Glomerular endothelial cell (primary cell): ENCODE measurements around the gene WDPCP. TPM values are rescaled to one million over a fixed set of nuclear protein-coding genes. Genes with fewer than 3 reads are reported as not detected.
"Not testable (repeated sequence)": the region's sequence is repeated elsewhere in the genome, so short reads cannot be mapped to it uniquely, and the experiment has no call there.

Experiments
- DNase-seq: peaks from one replicate; pipeline ENCODE4 v3.0.0-alpha.2; 2011; ENCODE audit warnings: low read depth, low spot score; ENCODE audit errors: extremely low read depth
- total RNA-seq: library from RNA; depleted of rRNA; stranded (reverse); fragments of >200 nt; gene quantifications from 2 replicates; pipeline ENCODE4 v1.2.3, GENCODE V29; 2015

The WDPCP gene, protein sequence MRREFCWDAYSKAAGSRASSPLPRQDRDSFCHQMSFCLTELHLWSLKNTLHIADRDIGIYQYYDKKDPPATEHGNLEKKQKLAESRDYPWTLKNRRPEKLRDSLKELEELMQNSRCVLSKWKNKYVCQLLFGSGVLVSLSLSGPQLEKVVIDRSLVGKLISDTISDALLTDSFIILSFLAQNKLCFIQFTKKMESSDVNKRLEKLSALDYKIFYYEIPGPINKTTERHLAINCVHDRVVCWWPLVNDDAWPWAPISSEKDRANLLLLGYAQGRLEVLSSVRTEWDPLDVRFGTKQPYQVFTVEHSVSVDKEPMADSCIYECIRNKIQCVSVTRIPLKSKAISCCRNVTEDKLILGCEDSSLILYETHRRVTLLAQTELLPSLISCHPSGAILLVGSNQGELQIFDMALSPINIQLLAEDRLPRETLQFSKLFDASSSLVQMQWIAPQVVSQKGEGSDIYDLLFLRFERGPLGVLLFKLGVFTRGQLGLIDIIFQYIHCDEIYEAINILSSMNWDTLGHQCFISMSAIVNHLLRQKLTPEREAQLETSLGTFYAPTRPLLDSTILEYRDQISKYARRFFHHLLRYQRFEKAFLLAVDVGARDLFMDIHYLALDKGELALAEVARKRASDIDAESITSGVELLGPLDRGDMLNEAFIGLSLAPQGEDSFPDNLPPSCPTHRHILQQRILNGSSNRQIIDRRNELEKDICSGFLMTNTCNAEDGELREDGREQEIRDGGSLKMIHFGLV
- total RNA-seq: 4.2 and 7.0 TPM in 2 replicates

GRCh38 chr2:63588385-63589147, at the start of gene WDPCP, which contains the start of gene MDH1:
TSS of gene WDPCP (minus strand) at chr2:63588477. CDS start at chr2:63588271, 206 bp downstream.
TSS of gene MDH1 (plus strand) at chr2:63588963. CDS start at chr2:63589044, 81 bp downstream.
- peak; percentile 98 for DNase-seq

DNA sequence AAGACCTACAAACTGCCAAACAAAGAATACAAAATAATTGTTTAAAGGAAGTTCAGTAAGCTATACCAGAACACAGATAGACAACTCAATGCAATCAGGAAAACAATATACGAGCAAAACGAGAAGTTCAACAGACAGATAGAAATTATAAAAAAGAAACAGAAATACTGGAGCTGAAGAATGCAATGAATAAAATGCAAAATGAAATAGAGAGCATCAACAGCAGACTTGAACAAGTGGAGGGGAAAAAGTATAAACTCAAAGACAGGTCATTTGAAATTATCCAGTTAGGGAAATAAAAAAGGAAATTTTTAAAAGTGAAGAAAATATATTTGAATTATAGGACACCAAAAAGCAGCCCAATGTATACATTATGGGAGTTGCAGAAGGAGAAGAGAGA, 44.1 kb upstream of the WDPCP start:
- no peak for DNase-seq

DNA sequence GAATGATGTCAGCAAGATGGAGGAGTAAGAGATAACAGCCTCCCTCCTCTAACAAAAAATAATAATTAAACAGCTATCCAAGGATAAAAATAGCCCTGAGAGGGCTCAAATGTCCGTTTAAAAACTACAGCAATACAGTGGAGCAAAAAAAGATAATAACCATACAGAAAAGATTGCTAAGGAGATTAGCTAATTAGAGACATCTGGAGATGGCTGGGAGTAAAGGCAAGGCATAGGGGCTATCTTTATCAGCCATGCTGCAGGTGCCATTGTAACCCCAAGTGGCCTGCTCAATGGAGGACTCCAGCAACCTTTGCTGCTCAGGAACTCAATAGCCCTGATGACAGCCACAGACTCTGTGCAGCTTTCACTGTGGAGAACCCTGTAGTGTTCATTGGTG, 43.2 kb upstream of the WDPCP start:
- DNase-seq: no peak

DNA sequence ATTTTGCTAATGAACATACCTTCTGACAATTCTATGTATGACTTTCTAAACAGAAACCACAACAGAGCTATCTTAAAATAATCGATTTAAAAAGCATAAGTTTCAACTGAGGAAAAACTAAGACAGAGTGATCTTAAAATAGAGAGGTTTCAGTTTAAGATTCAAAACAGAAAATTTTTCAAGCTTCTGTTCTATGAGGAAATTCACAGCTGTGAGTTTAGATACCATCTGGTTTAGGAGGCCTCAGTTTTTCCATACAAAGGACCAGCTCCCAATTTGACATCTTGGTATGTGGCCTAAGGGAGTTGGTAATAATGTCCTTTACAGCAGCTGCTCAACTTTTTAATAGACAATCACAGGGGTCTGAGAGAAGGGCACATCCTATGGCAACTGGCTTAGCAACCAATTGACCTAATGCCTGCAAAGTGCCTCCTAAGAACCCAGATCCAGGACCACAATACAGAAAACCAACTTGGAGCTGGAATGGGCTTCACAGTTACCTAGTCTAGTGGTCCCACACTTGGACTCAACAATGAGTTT, 40.2 kb upstream of the WDPCP start:
- DNase-seq: no peak

GRCh38 chr2:63627866-63628265, 39.6 kb upstream of the WDPCP start:
- DNase-seq: no peak

DNA sequence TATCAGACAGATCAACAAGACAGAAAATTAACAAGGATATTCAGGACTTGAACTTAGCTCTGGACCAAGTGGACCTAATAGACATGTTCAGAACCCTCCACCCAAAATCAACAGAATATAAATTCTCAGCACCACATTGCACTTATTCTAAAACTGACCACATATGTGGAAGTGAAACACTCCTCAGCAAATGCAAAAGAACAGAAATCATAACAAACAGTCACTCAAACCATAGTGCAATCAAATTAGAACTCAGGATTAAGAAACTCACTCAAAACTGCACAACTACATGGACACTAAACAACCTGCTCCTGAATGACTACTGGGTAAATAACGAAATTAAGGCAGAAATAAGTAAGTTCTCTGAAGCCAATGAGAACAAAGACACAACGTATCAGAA, 35.5 kb upstream of the WDPCP start:
- not testable (repeated sequence) for DNase-seq

DNA sequence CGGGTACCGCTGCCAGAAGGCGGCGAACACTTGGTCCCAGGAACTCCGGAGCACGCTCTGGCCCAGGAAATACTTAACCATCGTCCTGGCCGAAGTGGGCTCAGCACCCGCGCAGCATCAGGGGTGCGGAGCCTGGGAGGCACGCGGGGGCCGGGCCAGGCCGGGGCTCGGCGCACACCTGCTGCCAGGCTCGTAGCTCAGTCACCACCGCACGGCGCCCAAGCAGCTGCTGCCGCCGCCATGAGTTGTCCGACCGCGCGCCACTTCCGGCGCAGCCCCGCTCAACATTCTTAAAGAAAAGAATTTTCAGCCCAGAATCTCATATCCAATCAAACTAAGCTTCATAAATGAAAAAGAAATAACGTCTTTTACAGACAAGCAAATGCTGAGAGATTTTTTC, 34.5 kb upstream of the WDPCP start:
- no peak for DNase-seq

DNA sequence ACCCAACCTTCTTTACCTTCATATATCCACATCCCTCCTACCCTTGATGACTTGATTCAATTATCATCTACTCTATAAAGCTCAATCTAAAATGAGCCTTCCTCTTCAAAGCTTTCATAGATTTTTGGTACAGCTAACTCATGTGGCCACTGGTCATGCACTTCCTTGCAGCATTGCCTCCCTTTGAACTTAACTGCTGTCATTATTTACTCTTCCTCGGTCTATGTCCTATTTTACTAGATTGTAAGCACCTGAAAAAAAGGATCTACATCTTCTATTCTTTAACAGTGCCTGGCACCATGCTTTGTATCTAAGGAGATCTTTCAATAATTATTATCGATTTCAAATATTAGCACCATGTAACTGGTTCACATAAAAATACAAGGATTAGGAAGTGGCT, 31.1 kb upstream of the WDPCP start:
- no peak for DNase-seq

DNA sequence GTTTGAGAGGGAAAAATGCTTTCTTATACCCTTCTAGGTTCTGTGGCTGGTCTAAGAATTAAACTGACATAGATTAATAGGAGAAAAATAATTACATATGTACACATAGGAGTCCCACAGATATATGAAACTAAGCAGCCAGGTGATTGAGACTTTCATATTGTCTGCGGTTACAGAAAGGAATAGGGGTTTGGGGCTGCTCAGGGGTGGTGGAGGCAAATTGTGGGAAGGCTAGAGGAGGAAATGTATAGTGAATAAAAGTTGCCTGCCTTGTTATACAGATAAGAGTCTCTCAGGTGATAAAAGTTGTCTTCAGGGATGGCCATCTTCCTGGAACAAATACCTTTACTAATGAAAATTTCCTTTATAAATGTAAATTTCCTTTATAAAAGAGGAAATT, 29.1 kb upstream of the WDPCP start:
- no peak for DNase-seq

GRCh38 chr2:63614983-63615945, 27.0 kb upstream of the WDPCP start:
- no peak for DNase-seq

DNA sequence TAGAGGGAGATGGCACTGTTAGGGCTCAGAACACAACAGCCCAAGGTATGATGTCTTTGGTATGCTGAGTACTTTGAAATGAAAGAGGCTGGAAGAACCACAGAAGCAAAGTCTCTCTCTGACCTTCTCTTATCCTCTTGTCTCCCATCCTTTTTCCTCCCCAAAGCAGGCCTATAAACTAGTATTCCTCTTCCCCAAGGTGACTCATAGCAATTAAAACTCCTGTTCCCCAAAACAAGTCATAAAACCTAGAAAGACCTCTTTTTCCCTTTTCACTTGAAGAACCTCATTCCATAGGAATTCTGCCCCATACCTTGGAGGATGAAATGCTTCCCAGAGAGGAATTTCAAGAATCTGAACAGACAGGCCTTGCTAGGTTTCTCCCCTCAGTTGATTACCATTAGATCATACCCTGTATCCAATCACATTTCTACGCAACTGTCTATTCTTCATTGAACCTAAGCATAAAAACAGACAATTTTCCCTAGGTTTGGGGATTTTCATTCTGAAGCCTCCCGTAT, 26.2 kb upstream of the WDPCP start:
- no peak for DNase-seq

DNA sequence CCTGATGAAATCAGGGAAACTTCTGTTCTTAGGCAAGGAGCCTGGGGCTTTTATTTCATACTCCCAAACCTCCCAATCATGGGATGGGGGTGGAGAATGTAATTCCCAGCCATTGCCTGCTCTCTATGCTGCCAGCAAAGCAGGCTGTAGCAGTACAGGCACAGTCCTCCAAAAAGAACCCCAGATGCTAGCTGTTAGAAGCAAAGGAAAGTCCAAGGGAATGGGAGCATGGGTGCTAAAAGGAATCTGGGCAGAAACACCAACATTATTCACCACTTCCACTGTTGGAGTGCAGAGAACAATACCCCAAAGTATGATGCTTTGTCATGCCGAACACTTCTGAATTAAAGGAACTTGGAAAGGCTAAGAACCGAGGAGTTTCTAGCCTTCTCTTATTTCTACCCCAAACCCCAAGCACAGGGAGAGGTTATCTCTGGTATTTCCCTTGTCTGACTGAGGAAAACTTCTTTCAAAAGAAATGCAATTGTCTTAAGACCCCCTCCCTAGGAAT, 25.2 kb upstream of the WDPCP start:
- DNase-seq: no peak

- no peak for DNase-seq
These were observed 22.2 kb upstream of the WDPCP start for GRCh38 chr2:63610525-63610924.

GRCh38 chr2:63608865-63609264, 20.6 kb upstream of the WDPCP start:
- DNase-seq: not testable (repeated sequence)

- DNase-seq: no peak
These were observed 16.4 kb upstream of the WDPCP start for GRCh38 chr2:63604666-63605065.

DNA sequence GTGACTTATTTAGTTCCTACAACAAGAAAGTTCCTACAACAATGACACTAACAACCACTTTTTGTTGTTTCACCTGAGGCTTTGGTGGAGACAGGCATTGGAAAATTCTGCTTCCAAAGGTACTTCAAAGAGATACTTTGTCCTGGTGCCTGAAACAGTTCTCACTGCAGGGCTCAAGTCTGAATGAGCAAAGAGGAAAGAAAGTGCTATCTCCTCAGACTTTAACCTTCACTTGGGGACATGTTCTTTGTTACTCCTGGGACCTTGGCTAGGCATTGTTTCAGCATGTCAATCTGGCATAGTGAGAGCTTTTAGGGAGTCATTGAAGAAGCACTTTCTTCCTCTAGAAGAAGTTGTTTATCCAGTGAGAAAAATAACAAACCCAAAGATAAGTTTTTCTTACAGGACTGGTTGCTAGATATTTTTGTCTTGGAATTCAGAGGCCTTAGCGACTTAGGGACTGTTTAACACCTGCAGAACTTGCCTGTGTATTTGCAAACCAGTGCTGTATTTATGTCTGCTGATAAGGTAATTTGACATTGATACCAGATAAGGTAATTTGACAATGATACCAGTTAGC, 12.7 kb upstream of the WDPCP start:
- no peak for DNase-seq

- DNase-seq: no peak
These were observed 10.7 kb upstream of the WDPCP start for GRCh38 chr2:63598981-63599380.

- no peak for DNase-seq
These were observed 8.2 kb upstream of the WDPCP start for GRCh38 chr2:63596401-63596883.

- no peak for DNase-seq
These were observed 6.4 kb upstream of the WDPCP start for GRCh38 chr2:63594660-63595059.
